ENCODE measurements around the gene GALM.
A peak's percentile ranks its signal among the peaks of the same experiment; 100 is the strongest.
"Not testable (repeated sequence)": the region's sequence is repeated elsewhere in the genome, so short reads cannot be mapped to it uniquely, and the experiment has no call there.

GALM gene

GRCh38 chr2:38676681-38677080 lies 10.8 kb downstream of the GALM start:
- FAIRE-seq (no peak), DNase-seq (ENCODE audit: insufficient read length, low spot score) (no peak)

GRCh38 chr2:38680868-38681267 lies 15.0 kb downstream of the GALM start:
- not testable (repeated sequence) for DNase-seq (ENCODE audit: insufficient read length, low spot score); FAIRE-seq

- FAIRE-seq, result no peak
Observed at GRCh38 chr2:38682008-38682575, 16.2 kb downstream of the GALM start.

GRCh38 chr2:38682620-38683019 lies 16.7 kb downstream of the GALM start:
- FAIRE-seq; DNase-seq (ENCODE audit: insufficient read length, low spot score): not testable (repeated sequence)

More at GRCh38 chr2:38682008-38682575, 16.2 kb downstream of the GALM start:
- no peak for DNase-seq (ENCODE audit: insufficient read length, low spot score)

GRCh38 chr2:38683766-38684165 lies 17.9 kb downstream of the GALM start:
- FAIRE-seq (no peak), DNase-seq (ENCODE audit: insufficient read length, low spot score) (no peak)

GRCh38 chr2:38685116-38685735 lies 19.3 kb downstream of the GALM start:
- FAIRE-seq (no peak), DNase-seq (ENCODE audit: insufficient read length, low spot score) (no peak)

- DNase-seq (ENCODE audit: insufficient read length, low spot score) (peak; percentile 93), FAIRE-seq (no peak)
Observed at GRCh38 chr2:38690499-38691420, 24.8 kb downstream of the GALM start.

- no peak for FAIRE-seq
Observed at GRCh38 chr2:38691994-38692393, 26.1 kb downstream of the GALM start.

GRCh38 chr2:38692636-38693318 lies 26.9 kb downstream of the GALM start:
- DNase-seq (ENCODE audit: insufficient read length, low spot score) (no peak), FAIRE-seq (no peak)

More at GRCh38 chr2:38691994-38692393, 26.1 kb downstream of the GALM start:
- DNase-seq (ENCODE audit: insufficient read length, low spot score), result no peak

- FAIRE-seq (no peak), DNase-seq (ENCODE audit: insufficient read length, low spot score) (no peak)
Observed at GRCh38 chr2:38697116-38697840, 31.4 kb downstream of the GALM start.

- FAIRE-seq, result no peak
- no peak for DNase-seq (ENCODE audit: insufficient read length, low spot score)
Observed at GRCh38 chr2:38698467-38699003, 32.6 kb downstream of the GALM start.

GRCh38 chr2:38700113-38700785 lies 34.3 kb downstream of the GALM start:
- DNase-seq (ENCODE audit: insufficient read length, low spot score) (no peak), FAIRE-seq (no peak)

GRCh38 chr2:38700881-38701458 lies 35.1 kb downstream of the GALM start:
- no peak for DNase-seq (ENCODE audit: insufficient read length, low spot score)
- no peak for FAIRE-seq

- DNase-seq (ENCODE audit: insufficient read length, low spot score) (no peak), FAIRE-seq (no peak)
Observed at GRCh38 chr2:38701542-38701941, 35.6 kb downstream of the GALM start.

GRCh38 chr2:38702413-38702812 lies 36.5 kb downstream of the GALM start:
- FAIRE-seq, result no peak

GRCh38 chr2:38703336-38703735 lies 37.4 kb downstream of the GALM start:
- not testable (repeated sequence) for FAIRE-seq; DNase-seq (ENCODE audit: insufficient read length, low spot score)

More at GRCh38 chr2:38702413-38702812, 36.5 kb downstream of the GALM start:
- peak; percentile 65 for DNase-seq (ENCODE audit: insufficient read length, low spot score)

GRCh38 chr2:38704664-38705063 lies 38.8 kb downstream of the GALM start:
- DNase-seq (ENCODE audit: insufficient read length, low spot score), result no peak
- no peak for FAIRE-seq

- peak; percentile 31 for FAIRE-seq
- no peak for DNase-seq (ENCODE audit: insufficient read length, low spot score)
Observed at GRCh38 chr2:38706846-38707345, 41.0 kb downstream of the GALM start.

GRCh38 chr2:38708491-38708890 lies 42.6 kb downstream of the GALM start:
- not testable (repeated sequence) for DNase-seq (ENCODE audit: insufficient read length, low spot score); FAIRE-seq
